ELR (cell line): ENCODE measurements around the gene RUNX3.
A peak's percentile ranks its signal among the peaks of the same experiment; 100 is the strongest.

Experiments
- DNase-seq: peaks from one replicate; pipeline ENCODE4 v3.0.0-alpha.2; 2015; ENCODE audit warnings: low read depth

The RUNX3 gene

GRCh38 chr1:24861821-24862727 lies 68.0 kb downstream of the RUNX3 start:
- DNase-seq = no peak

GRCh38 chr1:24860841-24861240 lies 69.2 kb downstream of the RUNX3 start:
- DNase-seq = no peak

GRCh38 chr1:24859063-24860010 lies 70.7 kb downstream of the RUNX3 start:
- no peak for DNase-seq

GRCh38 chr1:24858277-24858676 lies 71.8 kb downstream of the RUNX3 start:
- no peak for DNase-seq

DNA sequence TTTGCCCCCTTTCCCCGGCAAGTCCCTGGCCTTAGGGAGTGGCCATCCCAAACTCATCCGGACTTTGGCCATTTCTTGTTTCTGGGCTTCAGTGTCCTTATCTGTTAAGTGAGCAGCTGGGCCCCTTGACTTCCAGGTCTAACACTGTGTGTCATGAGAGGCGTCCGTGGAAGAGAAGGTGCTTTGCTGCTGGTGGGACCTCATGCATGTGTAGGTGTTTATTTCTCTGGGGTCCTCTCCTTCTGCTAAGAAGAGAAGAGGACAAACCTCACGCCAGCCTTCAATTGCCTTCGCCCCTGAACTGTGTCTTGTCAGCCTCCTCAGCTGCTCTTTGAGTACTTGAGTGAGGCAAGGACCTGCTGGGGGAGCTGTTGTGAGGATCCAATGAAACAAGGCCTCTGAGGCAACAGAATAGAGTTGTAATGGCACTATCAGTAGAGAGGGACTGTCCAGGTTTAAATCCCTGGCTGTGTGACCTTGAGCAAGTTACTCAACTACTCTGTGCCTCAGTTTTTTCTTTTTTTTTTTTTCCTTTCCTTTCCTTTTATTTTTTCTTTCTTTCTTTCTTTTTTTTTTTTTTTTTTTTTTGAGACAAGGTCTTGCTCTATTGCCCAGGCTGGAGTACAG lies 72.5 kb downstream of the RUNX3 start:
- DNase-seq = peak; percentile 34

GRCh38 chr1:24856787-24857506 lies 73.1 kb downstream of the RUNX3 start:
- no peak for DNase-seq

- no peak for DNase-seq
Observed at GRCh38 chr1:24855474-24855873, 74.6 kb downstream of the RUNX3 start.

GRCh38 chr1:24853649-24854048 lies 76.4 kb downstream of the RUNX3 start:
- DNase-seq = no peak

DNA sequence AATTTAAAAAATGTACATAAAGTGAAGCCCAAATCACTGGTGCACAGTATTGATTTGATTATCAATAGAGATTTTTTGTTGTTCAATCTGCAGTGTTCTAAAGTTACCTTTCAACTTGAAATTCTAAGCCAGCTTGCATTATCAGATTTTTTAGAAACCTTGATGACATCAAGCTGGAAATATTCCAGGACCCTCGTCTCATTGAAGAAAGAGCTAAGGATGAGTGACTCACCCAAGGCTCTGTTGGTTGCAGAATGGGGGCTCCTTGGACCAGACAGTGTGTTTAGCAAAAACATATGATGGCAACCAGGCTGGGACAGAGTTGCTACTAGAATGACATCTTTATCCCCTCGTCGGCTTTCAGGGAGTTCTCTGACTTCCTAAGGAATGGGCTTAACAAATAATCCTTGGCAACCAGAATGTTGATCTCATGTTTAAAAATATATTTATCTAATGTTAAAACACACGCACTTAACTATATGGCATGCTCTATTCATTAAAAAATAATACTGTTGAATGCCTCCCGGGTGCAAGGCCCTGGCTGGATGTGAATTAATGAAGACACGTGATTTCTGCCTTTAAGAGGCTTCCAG lies 79.7 kb downstream of the RUNX3 start:
- DNase-seq = peak; percentile 46

DNA sequence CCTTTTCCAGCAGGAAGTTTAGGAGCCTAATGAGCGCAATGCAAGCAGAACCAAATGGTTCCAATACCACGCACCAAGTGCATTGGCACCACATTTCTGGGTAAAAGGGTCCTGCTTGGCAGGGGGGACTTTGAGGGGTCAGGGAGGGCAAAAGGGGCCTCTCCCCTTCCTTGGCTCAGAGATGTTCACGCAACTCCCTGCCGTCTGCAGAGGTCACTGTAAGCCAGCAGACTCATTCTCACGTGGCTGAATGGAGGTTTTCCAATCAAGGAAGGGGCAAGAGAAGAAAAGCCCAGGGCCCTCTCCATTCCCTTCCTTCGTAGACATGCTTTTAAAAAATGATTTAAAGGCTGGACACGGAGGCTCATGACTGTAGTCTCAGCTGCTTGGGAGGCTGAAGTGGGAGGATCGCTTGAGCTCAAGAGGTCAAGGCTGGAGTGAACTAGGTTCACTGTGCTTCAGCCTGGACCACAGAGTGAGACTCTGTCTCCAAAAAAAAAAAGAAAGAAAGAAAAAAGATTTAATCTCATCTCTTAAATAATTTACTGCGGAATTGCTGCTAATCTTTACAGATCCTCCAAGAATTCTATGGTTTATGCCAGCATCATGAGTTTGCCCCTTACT lies 80.3 kb downstream of the RUNX3 start:
- peak; percentile 48 for DNase-seq
